HUES48 (cell line): ENCODE data around the gene PCSK4.
"Not testable (repeated sequence)": the region's sequence is repeated elsewhere in the genome, so short reads cannot be mapped to it uniquely, and the experiment has no call there.

Experiments used
- H3K27ac ChIP-seq: one replicate; pipeline ENCODE4 v1.7.0; 2013; ENCODE audit warnings: low read depth, low read length, inconsistent platforms
- H3K27me3 ChIP-seq: 2 replicates; pipeline ENCODE4 v1.6.1; 2013; ENCODE audit warnings: mild to moderate bottlenecking, low read length; ENCODE audit not compliant: control insufficient read depth, insufficient read depth
- H3K36me3 ChIP-seq: 2 replicates; pipeline ENCODE4 v1.6.1; 2013; ENCODE audit warnings: low read length; ENCODE audit not compliant: control insufficient read depth, insufficient read depth
- H3K4me1 ChIP-seq: 2 replicates; pipeline ENCODE4 v1.6.1; 2013; ENCODE audit warnings: mild to moderate bottlenecking, low read length; ENCODE audit not compliant: control insufficient read depth, insufficient read depth
- H3K4me3 ChIP-seq: 2 replicates; pipeline ENCODE4 v1.5.1; 2013; ENCODE audit warnings: mild to moderate bottlenecking, low read depth, low read length
- H3K9ac ChIP-seq: 2 replicates; pipeline ENCODE4 v1.6.1; 2013; ENCODE audit warnings: mild to moderate bottlenecking, low read depth, low read length, moderate library complexity
- H3K9me3 ChIP-seq: 2 replicates; pipeline ENCODE4 v1.6.1; 2013; ENCODE audit warnings: low read length; ENCODE audit not compliant: control insufficient read depth, insufficient read depth

PCSK4 gene

GRCh38 chr19:1481893-1482360, 8.2 kb downstream of the PCSK4 start:
- H3K9me3 ChIP-seq, result no peaks in the 10 kb centered on the region
- H3K27ac ChIP-seq, result no peak overlapping the region
- H3K36me3 ChIP-seq, result peaks cover 5% of the 10 kb centered on the region
- no peak overlapping the region for H3K4me3 ChIP-seq
- no peak overlapping the region for H3K9ac ChIP-seq
- H3K4me1 ChIP-seq, result no peaks in the 10 kb centered on the region
- no peaks in the 10 kb centered on the region for H3K27me3 ChIP-seq

DNA sequence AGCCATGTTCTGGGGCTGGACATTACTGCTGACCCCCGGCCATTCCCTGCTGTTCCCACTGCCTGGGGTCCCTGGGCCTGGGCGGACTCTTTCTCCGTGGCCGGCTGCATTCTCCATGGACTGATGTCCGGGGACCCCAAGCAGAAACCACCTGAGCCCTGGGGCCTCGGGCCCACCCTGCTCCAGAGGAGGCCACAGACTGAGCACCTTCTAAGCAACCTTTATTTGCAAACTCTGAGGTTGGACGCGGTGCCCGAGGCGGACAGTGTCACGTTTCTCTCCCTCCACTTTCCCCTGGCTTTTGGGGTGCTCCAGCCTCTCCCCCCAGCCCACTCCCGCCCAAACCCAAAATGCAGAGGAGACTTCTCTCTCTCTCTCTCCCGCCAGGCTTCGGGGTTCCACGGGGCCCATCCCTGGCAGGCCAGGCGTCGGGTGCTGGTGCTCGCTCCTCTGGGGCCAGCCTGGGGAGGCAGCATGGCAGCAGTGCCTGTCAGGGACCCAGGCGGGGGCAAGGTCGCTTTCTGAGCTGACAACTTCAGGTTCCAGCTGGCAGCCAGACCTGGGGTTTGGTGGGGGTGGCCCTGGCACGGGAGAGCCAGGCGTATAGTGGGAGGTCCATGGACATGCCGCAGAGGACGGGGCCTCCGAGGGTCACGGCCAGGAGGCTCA, 8.8 kb downstream of the PCSK4 start:
- Histone ChIP-seq H3K4me3 (no peak overlapping the region), H3K9me3 (no peaks in the 10 kb centered on the region), H3K9ac (no peak overlapping the region), H3K27ac (no peak overlapping the region), H3K4me1 (no peaks in the 10 kb centered on the region), H3K36me3 (peaks cover 8% of the 10 kb centered on the region), H3K27me3 (no peaks in the 10 kb centered on the region)

DNA sequence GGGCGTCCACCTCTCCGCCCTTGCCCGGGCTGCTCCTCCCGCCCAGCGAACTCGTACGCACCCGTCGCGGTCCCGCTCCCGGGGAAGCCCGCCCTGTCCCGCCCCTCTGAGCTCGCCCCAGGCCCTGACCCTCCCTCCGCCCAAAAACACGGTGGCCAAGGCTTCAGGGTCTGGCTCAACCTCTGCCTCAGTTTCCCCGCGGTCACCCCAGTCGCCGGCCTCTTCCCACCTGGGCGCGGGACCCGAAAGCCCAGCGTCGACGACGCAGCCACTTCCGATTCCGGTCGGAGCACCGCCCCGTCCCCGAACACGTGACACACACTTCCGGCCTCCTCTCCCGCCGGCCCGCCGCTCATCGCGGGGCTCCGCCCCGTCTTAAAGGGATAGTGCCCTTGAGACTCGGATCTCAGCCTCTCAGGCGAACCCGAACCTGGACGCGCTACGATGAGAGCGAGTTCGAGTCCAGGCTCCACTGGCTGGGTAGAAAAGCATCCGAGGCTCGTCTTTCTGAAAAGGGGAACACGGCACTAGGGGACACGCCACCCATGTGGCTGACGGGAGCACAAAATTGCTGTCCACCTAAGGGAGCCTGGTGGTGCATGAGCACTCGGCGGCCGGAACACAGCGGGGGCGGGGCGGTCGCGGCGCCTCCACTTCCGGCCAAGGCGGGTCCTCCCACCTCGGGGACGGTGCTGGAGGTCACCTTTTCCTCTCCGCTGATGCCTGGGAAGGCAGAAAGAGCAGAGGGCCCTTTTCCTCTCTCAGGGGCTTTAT, 11.0 kb downstream of the PCSK4 start, which contains the start of gene C19orf25:
Gene C19orf25, minus strand, starts transcription at position 282 of the 774 bp plus-strand sequence. CDS start 312 bp downstream, outside the sequence.
- H3K4me3 ChIP-seq, result peak within 1 kb of the TSS; percentile 64

GRCh38 chr19:1477056-1477455, 13.1 kb downstream of the PCSK4 start:
- Histone ChIP-seq H3K36me3 (peaks cover 16% of the 10 kb centered on the region), H3K27me3 (peaks cover 12% of the 10 kb centered on the region)
- not testable (repeated sequence) for H3K4me3 ChIP-seq, H3K27ac ChIP-seq, H3K4me1 ChIP-seq, H3K9me3 ChIP-seq, H3K9ac ChIP-seq

More for the DNA sequence above, 11.0 kb downstream of the PCSK4 start, which contains the start of gene C19orf25:
- Histone ChIP-seq H3K36me3 (peaks cover 16% of the 10 kb centered on the region), H3K27ac (peak within 1 kb of the TSS; percentile 79), H3K4me1 (no peaks in the 10 kb centered on the region), H3K27me3 (no peaks in the 10 kb centered on the region), H3K9me3 (no peaks in the 10 kb centered on the region), H3K9ac (peak within 1 kb of the TSS; percentile 38)

GRCh38 chr19:1475751-1476437, 14.3 kb downstream of the PCSK4 start:
- Histone ChIP-seq H3K9ac (no peak overlapping the region), H3K9me3 (no peaks in the 10 kb centered on the region), H3K4me1 (peaks cover 7% of the 10 kb centered on the region), H3K27me3 (peaks cover 24% of the 10 kb centered on the region), H3K4me3 (no peak overlapping the region), H3K27ac (no peak overlapping the region), H3K36me3 (peaks cover 16% of the 10 kb centered on the region)

GRCh38 chr19:1474765-1475351, 15.3 kb downstream of the PCSK4 start:
- Histone ChIP-seq H3K27me3 (peaks cover 34% of the 10 kb centered on the region), H3K27ac (no peak overlapping the region), H3K4me1 (peaks cover 8% of the 10 kb centered on the region), H3K9me3 (no peaks in the 10 kb centered on the region), H3K36me3 (peaks cover 16% of the 10 kb centered on the region), H3K9ac (no peak overlapping the region), H3K4me3 (no peak overlapping the region)

DNA sequence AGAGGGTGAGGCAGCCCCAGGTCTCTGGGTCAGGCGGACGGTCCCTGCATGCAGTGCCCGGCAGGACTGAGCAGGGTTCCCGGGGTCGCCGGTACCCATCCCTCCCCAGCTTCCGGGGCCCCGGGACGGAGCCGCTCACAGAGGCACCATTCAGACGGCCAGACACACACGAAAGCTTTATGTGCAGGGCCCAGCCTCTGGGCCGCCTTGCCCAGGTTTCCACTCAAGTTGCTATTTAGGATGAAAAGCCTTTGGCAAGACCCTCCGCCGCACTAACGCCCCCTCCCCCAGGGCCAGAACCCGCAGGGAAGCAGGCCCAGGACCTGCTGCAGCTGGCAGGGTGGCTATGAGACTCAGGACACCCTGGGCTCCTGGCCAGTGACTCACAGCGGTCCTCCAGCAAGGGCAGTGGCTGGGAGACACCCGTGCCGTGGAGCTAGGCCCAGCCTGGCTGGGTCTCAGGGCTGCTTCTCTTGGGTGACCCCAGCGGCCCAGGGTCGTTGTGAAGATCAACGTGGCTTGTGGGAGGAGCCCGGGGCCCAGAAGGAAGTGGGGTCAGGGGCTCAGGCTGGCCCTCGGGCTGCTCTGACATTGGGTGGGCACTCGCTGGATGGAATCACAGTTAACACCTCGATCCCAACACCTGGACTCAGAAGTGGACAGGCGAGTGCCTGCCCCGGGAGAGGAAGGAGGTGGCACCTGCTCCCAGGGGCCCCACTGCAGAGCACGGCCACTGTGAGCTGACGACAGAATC, 16.0 kb downstream of the PCSK4 start:
- H3K27ac ChIP-seq, result no peak overlapping the region
- peaks cover 41% of the 10 kb centered on the region for H3K27me3 ChIP-seq
- H3K4me3 ChIP-seq, result no peak overlapping the region
- H3K36me3 ChIP-seq, result peaks cover 16% of the 10 kb centered on the region
- no peaks in the 10 kb centered on the region for H3K9me3 ChIP-seq
- no peak overlapping the region for H3K9ac ChIP-seq
- peaks cover 8% of the 10 kb centered on the region for H3K4me1 ChIP-seq

DNA sequence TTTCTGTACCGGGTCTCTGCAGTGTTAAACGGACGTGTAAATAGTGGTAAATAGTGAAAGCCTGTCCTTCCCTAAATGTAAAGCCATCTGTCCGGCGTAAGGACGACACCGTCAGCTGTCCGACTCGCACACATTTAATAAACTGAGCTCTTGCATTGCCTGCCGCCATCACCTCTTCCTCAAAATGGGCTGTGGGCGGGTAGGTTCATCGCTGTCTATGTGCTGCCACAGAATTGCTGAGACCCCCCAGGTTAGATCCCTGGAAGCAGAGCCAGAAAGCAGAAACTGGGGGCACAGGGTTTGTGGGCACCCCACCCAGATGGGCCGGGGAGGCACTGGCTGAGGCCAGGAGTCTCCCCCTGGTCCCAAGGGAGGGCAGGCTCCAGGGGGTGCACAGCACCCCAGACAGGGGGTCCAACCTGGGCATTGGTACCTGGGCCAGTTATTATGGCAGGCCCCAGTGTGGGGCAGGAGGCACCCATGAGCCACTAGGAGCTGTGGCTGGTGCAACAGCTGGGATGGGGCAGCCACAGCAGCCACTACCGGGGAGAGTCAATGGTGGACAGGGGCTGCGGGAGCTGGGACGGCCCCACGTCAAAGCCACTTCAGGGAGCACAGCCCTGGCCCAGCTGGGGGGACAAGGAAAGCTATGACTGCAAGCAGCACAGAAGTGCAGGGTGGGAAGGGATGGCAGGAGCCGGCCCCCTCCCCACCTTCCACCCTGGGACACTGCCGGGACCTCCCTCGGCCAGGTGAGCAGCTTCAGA, 16.9 kb downstream of the PCSK4 start:
- Histone ChIP-seq H3K27me3 (peaks cover 50% of the 10 kb centered on the region), H3K4me1 (peaks cover 8% of the 10 kb centered on the region), H3K36me3 (peaks cover 16% of the 10 kb centered on the region), H3K9me3 (no peaks in the 10 kb centered on the region), H3K9ac (no peak overlapping the region), H3K27ac (no peak overlapping the region), H3K4me3 (no peak overlapping the region)

DNA sequence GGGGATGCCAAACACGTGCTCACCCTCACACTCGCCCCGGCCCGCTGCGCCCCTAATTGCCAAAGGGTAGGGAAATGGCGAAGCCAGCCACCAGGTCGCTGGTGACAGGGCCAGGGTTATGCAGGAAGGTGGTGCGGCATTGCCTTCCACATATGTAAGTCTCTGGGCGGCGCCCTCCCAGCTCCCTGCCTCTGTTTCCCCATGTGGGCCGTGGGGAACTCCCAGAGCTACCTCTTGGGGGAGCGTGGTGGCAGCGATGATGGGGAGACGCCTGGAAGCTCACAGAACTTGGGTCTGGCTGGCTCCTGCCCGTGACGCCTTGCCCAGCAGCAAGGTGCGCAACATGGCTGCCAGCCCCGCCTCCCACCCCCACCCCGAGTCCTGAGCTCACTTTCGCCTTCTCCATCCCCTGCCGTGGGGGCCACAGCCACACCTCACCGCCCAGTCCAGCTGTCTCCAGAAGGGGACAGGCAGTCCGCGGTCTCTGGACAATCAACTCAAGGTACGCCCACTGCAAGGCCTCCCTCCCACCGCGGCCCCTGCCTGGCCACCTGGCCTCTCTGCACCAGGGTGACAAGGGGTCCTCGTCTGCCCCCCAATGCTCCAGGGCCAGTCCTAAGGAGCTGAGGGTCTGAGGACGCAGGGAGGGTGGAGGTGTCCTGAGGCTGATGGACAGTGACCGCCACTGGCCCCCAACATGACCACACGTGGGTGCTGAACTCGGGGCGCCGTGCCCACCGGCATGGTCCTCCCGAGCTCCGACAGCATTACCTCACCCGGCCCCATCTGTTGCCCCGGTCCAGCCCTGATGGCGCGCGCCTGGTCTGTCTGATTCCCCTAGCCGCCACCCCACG, 17.7 kb downstream of the PCSK4 start:
- H3K9ac ChIP-seq, result no peak overlapping the region
- peaks cover 58% of the 10 kb centered on the region for H3K27me3 ChIP-seq
- H3K4me3 ChIP-seq, result no peak overlapping the region
- no peaks in the 10 kb centered on the region for H3K9me3 ChIP-seq
- H3K36me3 ChIP-seq, result peaks cover 15% of the 10 kb centered on the region
- H3K4me1 ChIP-seq, result peaks cover 8% of the 10 kb centered on the region
- H3K27ac ChIP-seq, result no peak overlapping the region
